NCI-H2081 (cell line): ENCODE results near the gene ALDH1B1.

ENCODE experiments used
- DNase-seq, 2 experiments: peaks; one replicate each; lab custom pipeline; 2025; lab: John Stamatoyannopoulos, UW

The ALDH1B1 gene

GRCh38 chr9:38416461-38416860 is 24.0 kb downstream of the ALDH1B1 start:
- DNase-seq = no peak

- DNase-seq = peak; percentile 38 to 63
Observed at GRCh38 chr9:38417003-38417945, 24.8 kb downstream of the ALDH1B1 start.

GRCh38 chr9:38418366-38418765 is 25.9 kb downstream of the ALDH1B1 start:
- DNase-seq = no peak

GRCh38 chr9:38419181-38419580 is 26.7 kb downstream of the ALDH1B1 start:
- DNase-seq = no peak

GRCh38 chr9:38421498-38422211 is 29.2 kb downstream of the ALDH1B1 start:
- DNase-seq = peak; percentile 63 to 76

- peak in 1 of 2 experiments; percentile 31 for DNase-seq
Observed at GRCh38 chr9:38422555-38423260, 30.2 kb downstream of the ALDH1B1 start.

GRCh38 chr9:38423273-38423972 is 30.9 kb downstream of the ALDH1B1 start:
- no peak for DNase-seq

GRCh38 chr9:38423973-38424843 is 31.7 kb downstream of the ALDH1B1 start, which contains the start of gene IGFBPL1:
Gene IGFBPL1 (minus strand): TSS chr9:38424454. CDS start chr9:38424424, 30 bp downstream.
- peak; percentile 73 to 85 for DNase-seq

- DNase-seq = no peak
Observed at GRCh38 chr9:38424918-38425317, 32.4 kb downstream of the ALDH1B1 start.

GRCh38 chr9:38428062-38428461 is 35.6 kb downstream of the ALDH1B1 start:
- DNase-seq = no peak

- no peak for DNase-seq
Observed at GRCh38 chr9:38431116-38431515, 38.6 kb downstream of the ALDH1B1 start.

- peak; percentile 34 to 64 for DNase-seq
Observed at GRCh38 chr9:38432922-38433510, 40.5 kb downstream of the ALDH1B1 start.

GRCh38 chr9:38434365-38434764 is 41.9 kb downstream of the ALDH1B1 start:
- no peak for DNase-seq

GRCh38 chr9:38434853-38435252 is 42.4 kb downstream of the ALDH1B1 start:
- no peak for DNase-seq

GRCh38 chr9:38435521-38435920 is 43.0 kb downstream of the ALDH1B1 start:
- no peak for DNase-seq

GRCh38 chr9:38436708-38437107 is 44.2 kb downstream of the ALDH1B1 start:
- no peak for DNase-seq

GRCh38 chr9:38437193-38437823 is 44.8 kb downstream of the ALDH1B1 start:
- DNase-seq = no peak

- DNase-seq = no peak
Observed at GRCh38 chr9:38439291-38439915, 46.9 kb downstream of the ALDH1B1 start.

- DNase-seq = no peak
Observed at GRCh38 chr9:38439916-38440301, 47.4 kb downstream of the ALDH1B1 start.
